ENCODE data around the gene CNN2.

The CNN2 gene

DNA sequence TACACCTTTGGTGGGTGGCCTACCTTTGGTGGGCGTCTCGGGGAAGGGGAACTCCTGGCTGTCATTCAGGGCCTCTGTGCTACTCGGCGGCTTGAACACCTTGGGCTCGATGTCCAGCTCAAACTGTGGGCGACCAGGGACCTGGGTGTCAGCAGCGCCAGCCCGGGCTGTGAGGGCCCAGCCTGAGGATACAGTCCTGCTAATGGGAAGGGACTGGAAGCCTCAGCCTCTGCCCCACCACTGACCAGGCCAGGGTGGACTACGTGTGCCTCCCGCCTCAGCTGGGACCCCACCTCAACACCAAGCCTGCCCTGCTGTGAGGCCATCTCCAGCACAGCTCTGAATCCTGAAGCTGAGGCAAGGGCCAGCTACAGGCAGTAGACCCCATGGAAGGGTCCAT, 13.2 kb upstream of the CNN2 start:
- WGBS = 100% methylated on average over 10 of the region's 10 CpGs
- Histone ChIP-seq H2AFZ (ENCODE audit: low read depth, low read length) (no peak overlapping the region), H2BK5ac (ENCODE audit: low read depth, low read length, poor library complexity, severe bottlenecking) (no peak overlapping the region), H3K4me1 (ENCODE audit: control insufficient read depth, insufficient read depth, low read depth, low read length) (peaks cover 40% of the 10 kb centered on the region), H3K27ac (ENCODE audit: low read length, poor library complexity, severe bottlenecking) (no peak overlapping the region), H2BK120ac (ENCODE audit: low read depth, low read length) (no peak overlapping the region), H3K4me2 (ENCODE audit: low read length, poor library complexity, severe bottlenecking) (no peak overlapping the region), H3K9me3 (ENCODE audit: control insufficient read depth, low read length) (no peaks in the 10 kb centered on the region), H3K14ac (ENCODE audit: low read length in 2 of 2) (no peak overlapping the region), H3K36me3 (ENCODE audit: control insufficient read depth in 1 of 2, insufficient read depth in 2 of 2, low read depth in 1 of 2, low read length in 2 of 2) (peaks cover 28 to 90% of the 10 kb centered on the region in 2 experiments), H4K8ac (ENCODE audit: low read length) (no peak overlapping the region), H3K23ac (ENCODE audit: low read length in 2 of 2) (no peak overlapping the region), H3K79me1 (replicated peaks; ENCODE audit: low read length, poor library complexity, severe bottlenecking) (peaks cover 23% of the 10 kb centered on the region), H2BK15ac (ENCODE audit: low read depth, poor library complexity, severe bottlenecking) (no peak overlapping the region), H3K18ac (ENCODE audit: low read depth in 1 of 2, low read length in 2 of 2) (no peak overlapping the region), H4K91ac (ENCODE audit: low read length) (peak overlapping the region; percentile 47), H2AK5ac (ENCODE audit: low read length, severe bottlenecking) (no peak overlapping the region), H3K9ac (ENCODE audit: low read length) (no peak overlapping the region), H3K4ac (ENCODE audit: low read depth in 1 of 2, low read length in 2 of 2) (no peak overlapping the region), H3K4me3 (ENCODE audit: insufficient read depth in 1 of 2, low read depth in 1 of 2, low read length in 2 of 2) (peak overlapping the region in 1 of 2 experiments; percentile 7), H2BK12ac (ENCODE audit: low read length in 2 of 2) (no peak overlapping the region), H3K27me3 (ENCODE audit: control insufficient read depth in 1 of 2, insufficient read depth in 1 of 2, low read length in 2 of 2) (no peaks in the 10 kb centered on the region)
- no peak for DNase-seq

DNA sequence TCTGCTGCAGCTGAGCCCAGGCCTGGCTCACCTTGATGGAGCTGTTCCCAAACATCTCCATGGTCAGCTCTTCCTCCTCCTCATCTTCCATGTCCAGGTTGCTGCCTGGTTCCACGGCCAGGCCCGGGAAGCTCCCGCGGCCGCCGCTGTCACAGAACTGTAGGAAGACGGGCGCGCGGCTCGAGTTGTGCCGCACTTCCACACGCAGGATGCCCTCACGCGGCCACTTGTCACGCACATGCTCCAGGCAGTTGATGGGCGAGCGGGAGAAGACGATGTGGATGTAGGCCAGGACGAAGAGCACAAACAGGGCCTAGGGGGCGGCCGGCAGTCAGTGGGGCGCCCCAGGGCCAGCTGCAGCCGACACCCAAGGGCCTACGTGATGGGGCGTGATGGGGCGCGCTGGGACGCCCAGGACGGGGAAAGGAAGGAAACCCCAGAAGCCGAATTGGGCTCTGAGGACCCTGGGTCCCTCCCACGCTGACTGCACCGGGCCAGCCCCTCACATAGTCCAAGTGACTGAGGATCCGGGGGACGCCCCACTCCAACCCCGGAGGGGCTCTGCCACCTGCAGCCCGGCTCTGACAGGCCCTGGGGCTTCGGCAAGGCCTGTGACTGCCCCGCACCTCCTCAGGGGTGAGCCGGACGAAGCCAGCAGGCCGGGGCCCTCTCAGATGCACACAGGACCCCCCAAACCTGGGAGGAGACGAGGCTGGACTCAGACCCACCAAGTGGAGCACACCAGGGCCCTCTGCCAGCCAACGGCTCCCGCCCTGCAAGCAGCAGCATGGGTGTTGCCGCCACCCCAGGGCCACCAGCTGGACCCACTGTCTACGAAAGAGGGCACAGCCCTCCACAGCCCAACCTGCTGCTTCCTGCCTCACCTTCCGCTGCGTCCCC, 12.0 kb upstream of the CNN2 start:
- Histone ChIP-seq H2BK5ac (ENCODE audit: low read depth, low read length, poor library complexity, severe bottlenecking) (no peak overlapping the region), H3K27me3 (ENCODE audit: control insufficient read depth in 1 of 2, insufficient read depth in 1 of 2, low read length in 2 of 2) (no peaks in the 10 kb centered on the region), H3K4me2 (ENCODE audit: low read length, poor library complexity, severe bottlenecking) (no peak overlapping the region), H3K79me1 (replicated peaks; ENCODE audit: low read length, poor library complexity, severe bottlenecking) (peaks cover 22% of the 10 kb centered on the region), H2BK12ac (ENCODE audit: low read length in 2 of 2) (no peak overlapping the region), H2AK5ac (ENCODE audit: low read length, severe bottlenecking) (no peak overlapping the region), H3K27ac (ENCODE audit: low read length, poor library complexity, severe bottlenecking) (no peak overlapping the region), H3K14ac (ENCODE audit: low read length in 2 of 2) (no peak overlapping the region), H3K36me3 (ENCODE audit: control insufficient read depth in 1 of 2, insufficient read depth in 2 of 2, low read depth in 1 of 2, low read length in 2 of 2) (peaks cover 27 to 85% of the 10 kb centered on the region in 2 experiments), H3K18ac (ENCODE audit: low read depth in 1 of 2, low read length in 2 of 2) (peak overlapping the region in 1 of 2 experiments; percentile 5), H2AFZ (ENCODE audit: low read depth, low read length) (no peak overlapping the region), H3K4me1 (ENCODE audit: control insufficient read depth, insufficient read depth, low read depth, low read length) (peaks cover 49% of the 10 kb centered on the region), H3K4me3 (ENCODE audit: insufficient read depth in 1 of 2, low read depth in 1 of 2, low read length in 2 of 2) (no peak overlapping the region), H4K91ac (ENCODE audit: low read length) (no peak overlapping the region), H3K23ac (ENCODE audit: low read length in 2 of 2) (peak overlapping the region in 1 of 2 experiments; percentile 76), H3K9ac (ENCODE audit: low read length) (no peak overlapping the region), H2BK120ac (ENCODE audit: low read depth, low read length) (no peak overlapping the region), H2BK15ac (ENCODE audit: low read depth, poor library complexity, severe bottlenecking) (no peak overlapping the region), H3K9me3 (ENCODE audit: control insufficient read depth, low read length) (no peaks in the 10 kb centered on the region), H4K8ac (ENCODE audit: low read length) (no peak overlapping the region), H3K4ac (ENCODE audit: low read depth in 1 of 2, low read length in 2 of 2) (no peak overlapping the region)
- no peak for DNase-seq
- WGBS = 97% methylated on average over 49 of the region's 49 CpGs

DNA sequence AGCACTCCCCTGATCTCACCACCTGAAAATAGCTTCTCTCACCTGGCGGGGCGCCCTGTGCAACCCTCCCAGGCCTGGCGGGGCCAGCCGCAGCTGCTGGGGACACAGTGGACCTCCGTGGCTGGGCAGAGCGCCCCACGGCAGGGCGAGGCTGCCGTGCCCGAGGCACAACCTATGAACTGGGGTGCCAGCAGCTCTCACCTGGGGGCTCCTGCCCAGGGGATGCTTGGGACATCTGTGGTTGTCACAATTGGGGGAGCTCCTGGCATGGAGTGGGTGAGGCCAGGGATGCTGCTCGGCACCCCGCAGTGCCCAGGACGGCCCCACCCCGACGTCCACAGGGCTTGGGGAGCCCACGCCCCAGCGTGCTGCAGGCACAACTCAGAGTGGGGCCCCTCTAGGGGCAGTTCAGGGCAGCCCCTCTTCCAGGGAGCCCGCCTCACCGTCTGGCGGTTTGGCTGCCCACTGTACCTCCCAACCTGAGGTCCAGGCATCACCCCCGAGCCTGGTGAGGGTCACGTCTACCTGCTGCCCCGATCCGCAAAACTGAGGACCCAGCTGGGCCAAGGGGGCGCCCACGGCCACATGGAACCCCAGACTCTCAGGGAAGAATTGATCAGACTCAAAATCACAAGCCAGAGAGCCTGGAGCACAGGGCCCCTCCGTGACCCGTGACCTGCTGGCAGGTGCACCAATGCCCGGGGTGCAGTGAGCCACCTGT, 11.2 kb upstream of the CNN2 start:
- Histone ChIP-seq H4K8ac (ENCODE audit: low read length) (no peak overlapping the region), H4K91ac (ENCODE audit: low read length) (no peak overlapping the region), H2BK5ac (ENCODE audit: low read depth, low read length, poor library complexity, severe bottlenecking) (no peak overlapping the region), H3K4ac (ENCODE audit: low read depth in 1 of 2, low read length in 2 of 2) (no peak overlapping the region), H3K4me1 (ENCODE audit: control insufficient read depth, insufficient read depth, low read depth, low read length) (peaks cover 53% of the 10 kb centered on the region), H2AFZ (ENCODE audit: low read depth, low read length) (no peak overlapping the region), H2BK12ac (ENCODE audit: low read length in 2 of 2) (no peak overlapping the region), H3K23ac (ENCODE audit: low read length in 2 of 2) (peak overlapping the region in 1 of 2 experiments; percentile 76), H3K79me1 (replicated peaks; ENCODE audit: low read length, poor library complexity, severe bottlenecking) (peaks cover 16% of the 10 kb centered on the region), H3K4me2 (ENCODE audit: low read length, poor library complexity, severe bottlenecking) (no peak overlapping the region), H3K36me3 (ENCODE audit: control insufficient read depth in 1 of 2, insufficient read depth in 2 of 2, low read depth in 1 of 2, low read length in 2 of 2) (peaks cover 19 to 79% of the 10 kb centered on the region in 2 experiments), H3K27ac (ENCODE audit: low read length, poor library complexity, severe bottlenecking) (no peak overlapping the region), H2BK120ac (ENCODE audit: low read depth, low read length) (no peak overlapping the region), H3K27me3 (ENCODE audit: control insufficient read depth in 1 of 2, insufficient read depth in 1 of 2, low read length in 2 of 2) (no peaks in the 10 kb centered on the region), H3K18ac (ENCODE audit: low read depth in 1 of 2, low read length in 2 of 2) (peak overlapping the region in 1 of 2 experiments; percentile 5), H3K9ac (ENCODE audit: low read length) (peak overlapping the region; percentile 48), H3K9me3 (ENCODE audit: control insufficient read depth, low read length) (no peaks in the 10 kb centered on the region), H2AK5ac (ENCODE audit: low read length, severe bottlenecking) (no peak overlapping the region), H3K14ac (ENCODE audit: low read length in 2 of 2) (no peak overlapping the region), H3K4me3 (ENCODE audit: insufficient read depth in 1 of 2, low read depth in 1 of 2, low read length in 2 of 2) (no peak overlapping the region), H2BK15ac (ENCODE audit: low read depth, poor library complexity, severe bottlenecking) (no peak overlapping the region)
- 96% methylated on average over 24 of the region's 29 CpGs for whole genome bisulfite sequencing
- no peak for DNase-seq

Measured in mesenchymal stem cell (in vitro differentiated cells and primary cell).